ENCODE results near the gene GABRD. TPM values are rescaled to one million over a fixed set of nuclear protein-coding genes. Genes with fewer than 3 reads are reported as not detected.

Gene GABRD
- total RNA-seq, 2 donors from 2014 or later = not detected

GRCh38 chr1:2073382-2074230 lies 54.5 kb downstream of the GABRD start:
- H3K27ac Mint-ChIP-seq = no peak overlapping the region
- no peaks in the 10 kb centered on the region for H3K27me3 Mint-ChIP-seq
- ATAC-seq (replicated peaks) = no peak
- H3K9me3 Mint-ChIP-seq = peaks cover 15% of the 10 kb centered on the region
- no peak overlapping the region for H3K4me3 Mint-ChIP-seq
- peaks cover 6% of the 10 kb centered on the region for H3K4me1 Mint-ChIP-seq
- peaks cover 37% of the 10 kb centered on the region for H3K36me3 Mint-ChIP-seq (ENCODE audit: low read depth)

DNA sequence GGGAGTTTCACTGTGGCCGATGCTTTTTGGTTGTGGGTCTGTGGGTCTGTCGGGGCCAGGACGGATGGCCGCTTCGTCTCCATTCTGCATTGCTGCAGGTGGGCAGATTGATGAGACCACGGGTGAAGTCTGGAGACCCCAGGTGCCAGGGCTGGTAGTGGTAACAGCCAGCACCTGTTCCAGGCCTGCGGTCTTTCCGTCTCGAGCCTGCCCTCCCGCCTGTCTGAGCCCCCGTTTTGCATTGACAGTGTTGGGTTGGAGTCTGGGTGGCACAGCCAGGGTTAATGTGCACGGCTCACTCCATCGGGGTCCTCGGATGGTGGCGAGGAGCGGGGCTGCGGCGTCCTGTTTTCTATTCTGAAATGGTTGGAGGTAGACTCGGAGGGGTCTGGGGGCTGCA lies 55.3 kb downstream of the GABRD start:
- peaks cover 17% of the 10 kb centered on the region for H3K9me3 Mint-ChIP-seq
- no peak overlapping the region for H3K27ac Mint-ChIP-seq
- no peak overlapping the region for H3K4me3 Mint-ChIP-seq
- H3K36me3 Mint-ChIP-seq (ENCODE audit: low read depth) = peaks cover 40% of the 10 kb centered on the region
- no peaks in the 10 kb centered on the region for H3K27me3 Mint-ChIP-seq
- H3K4me1 Mint-ChIP-seq = peaks cover 6% of the 10 kb centered on the region
- no peak for ATAC-seq (replicated peaks)

- no peak overlapping the region for H3K4me3 Mint-ChIP-seq
- no peak overlapping the region for H3K27ac Mint-ChIP-seq
- peaks cover 40% of the 10 kb centered on the region for H3K36me3 Mint-ChIP-seq (ENCODE audit: low read depth)
- H3K27me3 Mint-ChIP-seq = no peaks in the 10 kb centered on the region
- no peak for ATAC-seq (replicated peaks)
- H3K4me1 Mint-ChIP-seq = peaks cover 6% of the 10 kb centered on the region
- peaks cover 17% of the 10 kb centered on the region for H3K9me3 Mint-ChIP-seq
These were observed 56.0 kb downstream of the GABRD start for GRCh38 chr1:2074944-2075740.

DNA sequence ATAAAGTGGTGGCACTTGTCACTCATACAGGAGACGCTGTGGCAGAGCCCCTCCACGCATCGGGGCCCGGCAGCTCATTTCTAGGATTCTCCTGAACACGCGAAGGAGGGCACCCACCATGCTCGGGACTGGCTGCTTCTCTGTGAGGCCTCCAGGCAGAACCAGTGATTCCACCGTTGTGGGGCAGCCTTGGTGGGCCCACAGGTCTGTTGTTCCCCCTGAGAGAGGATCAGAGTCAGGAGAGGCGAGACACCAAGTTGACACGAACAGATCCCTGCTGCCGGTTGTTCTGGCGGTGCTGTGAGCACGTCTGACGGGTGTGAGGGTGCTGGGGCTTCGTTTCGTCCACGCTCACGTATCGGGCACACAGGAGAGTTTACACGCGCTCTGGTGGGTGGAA lies 57.7 kb downstream of the GABRD start:
- H3K27ac Mint-ChIP-seq = no peak overlapping the region
- ATAC-seq (replicated peaks) = no peak
- H3K4me1 Mint-ChIP-seq = peaks cover 4% of the 10 kb centered on the region
- H3K4me3 Mint-ChIP-seq = no peak overlapping the region
- H3K27me3 Mint-ChIP-seq = no peaks in the 10 kb centered on the region
- peaks cover 40% of the 10 kb centered on the region for H3K36me3 Mint-ChIP-seq (ENCODE audit: low read depth)
- peaks cover 17% of the 10 kb centered on the region for H3K9me3 Mint-ChIP-seq

DNA sequence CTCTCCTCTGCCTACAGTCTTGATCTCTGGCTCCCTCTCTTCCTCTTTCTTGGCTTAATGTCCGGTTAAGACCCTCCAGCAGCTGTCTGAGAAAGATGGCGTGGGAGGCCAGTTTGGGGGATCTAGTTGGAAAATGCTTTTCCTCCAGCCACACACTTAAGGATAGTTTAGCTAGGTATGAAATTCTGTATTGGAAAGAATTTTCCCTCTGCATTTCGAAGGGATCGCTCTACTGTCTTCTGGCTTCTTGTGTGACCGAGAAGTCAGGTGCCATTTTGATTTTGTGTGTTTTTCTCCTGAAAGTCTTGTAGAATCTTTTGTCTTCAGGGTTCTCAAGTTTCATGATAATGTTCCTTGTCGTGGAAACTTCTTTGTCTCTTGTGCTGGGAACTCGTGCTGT lies 59.0 kb downstream of the GABRD start:
- Mint-ChIP-seq H3K36me3 (ENCODE audit: low read depth) (peaks cover 40% of the 10 kb centered on the region), H3K4me3 (no peak overlapping the region), H3K27ac (no peak overlapping the region), H3K9me3 (peaks cover 17% of the 10 kb centered on the region), H3K4me1 (no peaks in the 10 kb centered on the region), H3K27me3 (no peaks in the 10 kb centered on the region)
- no peak for ATAC-seq (replicated peaks)

GRCh38 chr1:2079396-2080085 lies 60.4 kb downstream of the GABRD start:
- Mint-ChIP-seq H3K9me3 (peaks cover 17% of the 10 kb centered on the region), H3K27ac (no peak overlapping the region), H3K4me3 (no peak overlapping the region), H3K27me3 (no peaks in the 10 kb centered on the region), H3K36me3 (ENCODE audit: low read depth) (peaks cover 40% of the 10 kb centered on the region), H3K4me1 (no peaks in the 10 kb centered on the region)
- no peak for ATAC-seq (replicated peaks)

DNA sequence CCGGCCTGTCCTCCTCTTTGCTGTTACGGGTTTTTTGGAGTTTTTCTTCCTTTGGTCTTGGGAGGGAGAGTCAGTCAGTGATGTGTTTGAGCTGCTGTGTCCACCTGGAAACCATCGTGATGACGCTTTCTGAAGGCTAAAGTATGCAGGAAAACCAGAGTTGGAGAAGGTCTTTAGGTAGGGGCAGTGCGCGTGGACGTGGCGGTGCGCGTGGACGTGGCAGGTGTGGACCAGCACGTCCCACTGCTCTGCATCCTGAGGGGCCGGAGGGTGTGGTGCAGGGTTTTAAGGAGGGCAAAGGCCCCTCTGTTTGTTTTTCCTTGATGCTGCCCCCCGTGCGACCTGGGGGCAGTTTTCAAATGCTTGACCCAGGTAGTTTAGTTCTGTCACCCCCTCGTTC lies 61.0 kb downstream of the GABRD start:
- Mint-ChIP-seq H3K9me3 (peaks cover 17% of the 10 kb centered on the region), H3K4me1 (no peaks in the 10 kb centered on the region), H3K4me3 (no peak overlapping the region), H3K36me3 (ENCODE audit: low read depth) (peaks cover 38% of the 10 kb centered on the region), H3K27me3 (no peaks in the 10 kb centered on the region), H3K27ac (no peak overlapping the region)
- ATAC-seq (replicated peaks) = no peak

Other genes with a start within 250 kb of the GABRD start
- 10 to 100 TPM; 39.0 to 90.2 TPM for gene NADK, start 240.9 kb upstream of the GABRD start, total RNA-seq
- 100 to 1,000 TPM; 266 to 410 TPM for gene GNB1, start 128.3 kb upstream of the GABRD start, total RNA-seq
- gene CALML6, start 104.1 kb upstream of the GABRD start, total RNA-seq = 1 to 10 TPM in 1 of 2 donors, under 1 TPM in 1; 0.86 to 1.7 TPM
- gene TMEM52, start 100.1 kb upstream of the GABRD start, total RNA-seq = 1 to 10 TPM; 1.8 to 2.0 TPM
- not detected for gene CFAP74, start 15.6 kb upstream of the GABRD start, total RNA-seq
- gene PRKCZ, start 31.1 kb downstream of the GABRD start, total RNA-seq = 10 to 100 TPM; 12.2 to 24.7 TPM
- gene FAAP20, start 175.4 kb downstream of the GABRD start, total RNA-seq = 10 to 100 TPM; 56.7 to 68.3 TPM
- gene SKI, start 209.0 kb downstream of the GABRD start, total RNA-seq = 10 to 100 TPM; 39.5 to 52.1 TPM